ENCODE measurements around the gene CTTNBP2NL. TPM values are rescaled to one million over a fixed set of nuclear protein-coding genes. Genes with fewer than 3 reads are reported as not detected.

CTTNBP2NL gene
- polyA plus RNA-seq, 2 of the 4 experiments (the other 2 are of a cell fraction), result 5.8 to 8.7 TPM

DNA sequence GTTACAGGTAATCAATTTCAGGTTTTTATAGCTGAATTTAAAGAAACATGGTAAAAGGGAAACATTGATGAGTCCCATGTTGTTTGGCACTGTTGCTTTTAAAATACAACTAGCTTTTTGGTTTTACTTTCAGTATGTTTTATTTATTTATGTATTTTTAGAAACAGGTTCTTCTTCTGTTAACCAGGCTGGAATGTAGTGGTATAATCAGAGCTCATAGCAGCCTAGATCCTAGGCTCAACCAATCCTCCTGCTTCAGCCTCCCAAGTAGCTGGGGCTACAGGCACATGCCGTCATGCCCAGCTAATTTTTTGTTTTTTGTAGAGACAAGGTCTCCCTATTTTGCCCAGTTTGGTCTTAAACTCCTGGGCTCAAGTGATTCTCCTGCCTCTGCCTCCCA is 50.4 kb downstream of the CTTNBP2NL start:
- no peak for ATAC-seq
- Histone ChIP-seq H3K27ac (no peak overlapping the region), H3K9me3 (no peaks in the 10 kb centered on the region), H3K4me2 (no peak overlapping the region), H3K4me1 (peaks cover 12% of the 10 kb centered on the region; the same call in 2 of the 3 replicates), H3K4me3 (no peak overlapping the region)
- no peak for FAIRE-seq
- ChIA-PET POLR2A (interaction anchor here (0.6 kb wide), 1 partner anchor 165 kb away, joined by 6 read pairs; no protein-coding TSS in a partner anchor), CTCF (interaction anchor here (1.1 kb wide), 2 partner anchors 12 to 55 kb away, joined by 3 to 4 read pairs; no protein-coding TSS in a partner anchor)
- TF ChIP-seq CBX8 (IDR thresholded peaks at IDR 0.05) (no peak), JUNB (IDR thresholded peaks at IDR 0.05) (no peak), BHLHE40 (IDR thresholded peaks at IDR 0.05; ENCODE audit: low read depth, low read length) (no peak)
- WGBS (ENCODE audit: missing lambda C conversion rate), result 86% methylated on average over 1 of the region's 1 CpG
- no peak for DNase-seq (ENCODE audit: low read depth in 1 of 2, low spot score in 1 of 2)

DNA sequence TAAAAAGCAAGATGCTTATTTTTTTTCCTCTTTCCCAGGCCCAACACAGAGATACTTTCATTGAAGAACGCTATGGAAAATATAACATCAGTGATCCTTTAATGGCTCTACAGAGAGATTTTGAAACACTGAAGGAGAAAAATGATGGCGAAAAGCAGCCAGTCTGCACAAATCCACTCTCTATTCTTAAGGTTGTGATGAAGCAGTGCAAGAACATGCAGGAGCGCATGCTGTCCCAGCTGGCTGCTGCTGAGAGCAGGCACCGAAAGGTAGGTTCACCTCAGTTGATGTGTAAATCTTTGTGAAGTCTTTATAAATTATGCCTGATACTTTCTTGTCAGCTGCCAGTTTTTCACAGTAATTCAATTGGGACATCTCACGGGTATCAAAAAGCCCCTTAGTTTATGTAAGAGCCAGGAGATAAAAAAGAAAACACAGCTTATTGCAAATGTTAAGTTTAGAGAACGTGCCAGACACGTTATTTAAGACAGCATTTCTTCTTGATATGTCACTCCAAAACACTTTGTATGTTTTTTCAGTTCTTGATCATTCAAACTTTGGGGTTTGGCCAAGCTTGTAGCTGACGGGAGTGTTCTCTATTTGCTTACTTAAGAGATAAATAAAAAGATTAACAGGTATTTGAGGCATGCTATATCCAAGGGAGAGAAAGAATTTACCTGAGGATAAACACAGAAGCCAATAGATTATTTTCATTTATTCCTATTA is 53.1 kb downstream of the CTTNBP2NL start:
- H3K4me2 ChIP-seq, result no peak overlapping the region
- 84% methylated on average over 8 of the region's 8 CpGs for WGBS (ENCODE audit: missing lambda C conversion rate)

DNA sequence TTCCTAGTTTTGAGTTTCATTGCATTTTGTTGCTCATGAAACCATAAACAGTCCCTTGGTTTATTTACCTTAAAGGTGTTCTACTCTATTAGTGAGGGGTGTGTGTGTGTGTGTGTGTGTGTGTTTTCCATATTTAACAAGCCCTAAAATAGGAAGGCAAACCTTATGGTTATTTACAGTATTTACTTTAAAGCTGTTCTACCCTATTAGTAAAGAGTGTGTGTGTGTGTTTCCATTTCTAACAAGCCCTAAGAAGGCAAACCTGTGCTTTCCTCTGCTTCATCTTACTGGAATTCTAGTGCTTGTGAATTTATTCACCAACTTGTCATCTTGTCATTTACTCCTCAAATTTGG is 53.6 kb downstream of the CTTNBP2NL start:
- Histone ChIP-seq H3K9me3 (no peaks in the 10 kb centered on the region), H3K4me2 (no peak overlapping the region), H3K27ac (no peak overlapping the region), H3K4me3 (no peak overlapping the region), H3K4me1 (peaks cover 11% of the 10 kb centered on the region; the same call in 1 of the 3 replicates)
- DNase-seq (ENCODE audit: low read depth in 1 of 2, low spot score in 1 of 2) (no peak), FAIRE-seq (no peak), ATAC-seq (no peak)
- TF ChIP-seq EHF (CRISPR knock-in tag; IDR thresholded peaks at IDR 0.05) (no peak), TFCP2L1 (CRISPR knock-in tag; IDR thresholded peaks at IDR 0.05) (no peak), REST (IDR thresholded peaks at IDR 0.05) (no peak), JUNB (IDR thresholded peaks at IDR 0.05) (no peak), EP300 (IDR thresholded peaks at IDR 0.05) (no peak), CBX8 (IDR thresholded peaks at IDR 0.05) (no peak), JUN (IDR thresholded peaks at IDR 0.05) (no peak), RAD21 (conservative IDR thresholded peaks at IDR 0.05 in 1 of 2, IDR thresholded peaks at IDR 0.05 in 1 of 2) (no peak), HOXA7 (CRISPR knock-in tag; IDR thresholded peaks at IDR 0.05) (no peak), MAFK (IDR thresholded peaks at IDR 0.05; ENCODE audit: partially characterized antibody) (no peak), ZC3H11A (IDR thresholded peaks at IDR 0.05) (no peak), FOSL2 (IDR thresholded peaks at IDR 0.05) (no peak), FOSL2 (CRISPR knock-in tag; IDR thresholded peaks at IDR 0.05) (no peak), NFE2L2 (conservative IDR thresholded peaks at IDR 0.05; ENCODE audit: low read length) (no peak), HOXB13 (CRISPR knock-in tag; IDR thresholded peaks at IDR 0.05; ENCODE audit: low read depth) (no peak)
- TF ChIP-seq, protein P1, sequence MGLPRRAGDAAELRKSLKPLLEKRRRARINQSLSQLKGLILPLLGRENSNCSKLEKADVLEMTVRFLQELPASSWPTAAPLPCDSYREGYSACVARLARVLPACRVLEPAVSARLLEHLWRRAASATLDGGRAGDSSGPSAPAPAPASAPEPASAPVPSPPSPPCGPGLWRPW (IDR thresholded peaks at IDR 0.05), result no peak
- POLR2A ChIA-PET, result no interaction called here
- CTCF ChIA-PET, result interaction anchor here (0.7 kb wide), 1 partner anchor 16 kb away, joined by 4 read pairs; no protein-coding TSS in a partner anchor

More for the DNA sequence above, 53.1 kb downstream of the CTTNBP2NL start:
- ATAC-seq, result no peak
- no peaks in the 10 kb centered on the region for H3K9me3 ChIP-seq
- FAIRE-seq, result no peak
- no peak overlapping the region for H3K4me3 ChIP-seq
- H3K27ac ChIP-seq, result no peak overlapping the region
- TF ChIP-seq BHLHE40 (IDR thresholded peaks at IDR 0.05; ENCODE audit: low read depth, low read length) (no peak), GATA3 (IDR thresholded peaks at IDR 0.05; ENCODE audit: borderline replicate concordance) (no peak), CBX8 (IDR thresholded peaks at IDR 0.05) (no peak), CHD4 (IDR thresholded peaks at IDR 0.05; ENCODE audit: borderline replicate concordance) (no peak), ZFP36 (IDR thresholded peaks at IDR 0.05; ENCODE audit: borderline replicate concordance, partially characterized antibody) (no peak), RFX5 (IDR thresholded peaks at IDR 0.05) (no peak), HOXB5 (CRISPR knock-in tag; IDR thresholded peaks at IDR 0.05) (no peak), SMC3 (IDR thresholded peaks at IDR 0.05) (no peak)
- TF ChIP-seq, protein P2, sequence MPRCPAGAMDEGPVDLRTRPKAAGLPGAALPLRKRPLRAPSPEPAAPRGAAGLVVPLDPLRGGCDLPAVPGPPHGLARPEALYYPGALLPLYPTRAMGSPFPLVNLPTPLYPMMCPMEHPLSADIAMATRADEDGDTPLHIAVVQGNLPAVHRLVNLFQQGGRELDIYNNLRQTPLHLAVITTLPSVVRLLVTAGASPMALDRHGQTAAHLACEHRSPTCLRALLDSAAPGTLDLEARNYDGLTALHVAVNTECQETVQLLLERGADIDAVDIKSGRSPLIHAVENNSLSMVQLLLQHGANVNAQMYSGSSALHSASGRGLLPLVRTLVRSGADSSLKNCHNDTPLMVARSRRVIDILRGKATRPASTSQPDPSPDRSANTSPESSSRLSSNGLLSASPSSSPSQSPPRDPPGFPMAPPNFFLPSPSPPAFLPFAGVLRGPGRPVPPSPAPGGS (IDR thresholded peaks at IDR 0.05), result no peak
- TF ChIP-seq, protein P3, sequence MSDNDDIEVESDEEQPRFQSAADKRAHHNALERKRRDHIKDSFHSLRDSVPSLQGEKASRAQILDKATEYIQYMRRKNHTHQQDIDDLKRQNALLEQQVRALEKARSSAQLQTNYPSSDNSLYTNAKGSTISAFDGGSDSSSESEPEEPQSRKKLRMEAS (IDR thresholded peaks at IDR 0.05), result no peak
- no peak for DNase-seq (ENCODE audit: low read depth in 1 of 2, low spot score in 1 of 2)
- ChIA-PET POLR2A (no interaction called here), CTCF (no interaction called here)
- peaks cover 14% of the 10 kb centered on the region; the same call in 2 of the 3 replicates for H3K4me1 ChIP-seq
